IPS-20b (cell line): ENCODE data around the gene RAPGEF4.
A peak's percentile ranks its signal among the peaks of the same experiment; 100 is the strongest.
"Not testable (repeated sequence)": the region's sequence is repeated elsewhere in the genome, so short reads cannot be mapped to it uniquely, and the experiment has no call there.

ENCODE experiments used
- H3K27ac ChIP-seq: one replicate; pipeline ENCODE4 v1.5.1; 2013; ENCODE audit warnings: low read length
- H3K27me3 ChIP-seq: 2 replicates; pipeline ENCODE4 v1.6.1; 2013; ENCODE audit warnings: mild to moderate bottlenecking, low read length, inconsistent platforms; ENCODE audit not compliant: insufficient read depth
- H3K36me3 ChIP-seq: 2 replicates; pipeline ENCODE4 v1.6.1; 2013; ENCODE audit warnings: low read depth, mild to moderate bottlenecking, inconsistent platforms, low read length, moderate library complexity; ENCODE audit not compliant: insufficient read depth
- H3K4me1 ChIP-seq: 2 replicates; pipeline ENCODE4 v1.6.1; 2013; ENCODE audit warnings: mild to moderate bottlenecking, control low read depth, inconsistent platforms, low read length, moderate library complexity; ENCODE audit not compliant: insufficient read depth
- H3K4me3 ChIP-seq: 2 replicates; pipeline ENCODE4 v1.5.1; 2013; ENCODE audit warnings: mild to moderate bottlenecking, low read length, inconsistent platforms
- H3K9ac ChIP-seq: 2 replicates; pipeline ENCODE4 v1.6.1; 2013; ENCODE audit warnings: low read depth, mild to moderate bottlenecking, inconsistent platforms, low read length, moderate library complexity
- H3K9me3 ChIP-seq: 2 replicates; pipeline ENCODE4 v1.6.1; 2013; ENCODE audit warnings: mild to moderate bottlenecking, low read depth, low read length, inconsistent platforms; ENCODE audit not compliant: insufficient read depth

The RAPGEF4 gene

GRCh38 chr2:172734711-172735581 lies 699 bp upstream of the RAPGEF4 start:
- Histone ChIP-seq H3K4me3 (peak overlapping the region; percentile 60; the same call in 1 of the 2 replicates), H3K27ac (no peak overlapping the region), H3K9ac (no peak overlapping the region), H3K27me3 (peaks cover 47% of the 10 kb centered on the region), H3K4me1 (no peaks in the 10 kb centered on the region), H3K36me3 (no peaks in the 10 kb centered on the region), H3K9me3 (no peaks in the 10 kb centered on the region)

GRCh38 chr2:172736424-172737174 lies 954 bp downstream of the RAPGEF4 start:
- H3K9me3 ChIP-seq, result no peaks in the 10 kb centered on the region
- H3K27ac ChIP-seq, result no peak overlapping the region
- H3K4me3 ChIP-seq, result peak overlapping the region; percentile 81
- no peaks in the 10 kb centered on the region for H3K4me1 ChIP-seq
- peak overlapping the region; percentile 61; the same call in 1 of the 2 replicates for H3K9ac ChIP-seq
- peaks cover 47% of the 10 kb centered on the region for H3K27me3 ChIP-seq
- H3K36me3 ChIP-seq, result no peaks in the 10 kb centered on the region

- H3K4me1 ChIP-seq, result no peaks in the 10 kb centered on the region
- H3K4me3 ChIP-seq, result no peak overlapping the region
- H3K9ac ChIP-seq, result no peak overlapping the region
- no peaks in the 10 kb centered on the region; the same call in 1 of the 2 replicates for H3K9me3 ChIP-seq
- peaks cover 33% of the 10 kb centered on the region for H3K27me3 ChIP-seq
- no peak overlapping the region for H3K27ac ChIP-seq
- H3K36me3 ChIP-seq, result no peaks in the 10 kb centered on the region
Measured at GRCh38 chr2:172739661-172740266, 4.1 kb downstream of the RAPGEF4 start.

- Histone ChIP-seq H3K4me3 (no peak overlapping the region), H3K27me3 (peaks cover 25% of the 10 kb centered on the region), H3K9ac (no peak overlapping the region), H3K36me3 (no peaks in the 10 kb centered on the region), H3K27ac (no peak overlapping the region), H3K9me3 (no peaks in the 10 kb centered on the region; the same call in 1 of the 2 replicates), H3K4me1 (no peaks in the 10 kb centered on the region)
Measured at GRCh38 chr2:172740856-172741255, 5.2 kb downstream of the RAPGEF4 start.

GRCh38 chr2:172742931-172743540 lies 7.4 kb downstream of the RAPGEF4 start:
- no peaks in the 10 kb centered on the region for H3K36me3 ChIP-seq
- no peak overlapping the region for H3K4me3 ChIP-seq
- H3K9me3 ChIP-seq, result peaks cover under 1% of the 10 kb centered on the region
- H3K9ac ChIP-seq, result no peak overlapping the region
- no peak overlapping the region for H3K27ac ChIP-seq
- H3K4me1 ChIP-seq, result no peaks in the 10 kb centered on the region
- peaks cover 3% of the 10 kb centered on the region for H3K27me3 ChIP-seq

GRCh38 chr2:172743898-172744297 lies 8.3 kb downstream of the RAPGEF4 start:
- Histone ChIP-seq H3K4me3 (no peak overlapping the region), H3K4me1 (no peaks in the 10 kb centered on the region), H3K27ac (no peak overlapping the region), H3K36me3 (no peaks in the 10 kb centered on the region), H3K9me3 (peaks cover 8% of the 10 kb centered on the region), H3K9ac (no peak overlapping the region), H3K27me3 (no peaks in the 10 kb centered on the region)

GRCh38 chr2:172745636-172746035 lies 10.0 kb downstream of the RAPGEF4 start:
- no peak overlapping the region for H3K27ac ChIP-seq
- no peak overlapping the region for H3K4me3 ChIP-seq
- no peak overlapping the region for H3K9ac ChIP-seq
- peaks cover 17% of the 10 kb centered on the region for H3K9me3 ChIP-seq
- no peaks in the 10 kb centered on the region for H3K27me3 ChIP-seq
- no peaks in the 10 kb centered on the region for H3K4me1 ChIP-seq
- no peaks in the 10 kb centered on the region for H3K36me3 ChIP-seq

GRCh38 chr2:172748543-172748942 lies 12.9 kb downstream of the RAPGEF4 start:
- H3K9me3 ChIP-seq, result peaks cover 17% of the 10 kb centered on the region
- not testable (repeated sequence) for H3K4me1 ChIP-seq, H3K27ac ChIP-seq, H3K36me3 ChIP-seq, H3K4me3 ChIP-seq, H3K27me3 ChIP-seq, H3K9ac ChIP-seq

- no peaks in the 10 kb centered on the region for H3K27me3 ChIP-seq
Measured at GRCh38 chr2:172749388-172749787, 13.7 kb downstream of the RAPGEF4 start.

GRCh38 chr2:172751564-172751963 lies 15.9 kb downstream of the RAPGEF4 start:
- H3K9ac ChIP-seq, result no peak overlapping the region
- H3K27ac ChIP-seq, result no peak overlapping the region
- peaks cover 17% of the 10 kb centered on the region for H3K9me3 ChIP-seq
- no peaks in the 10 kb centered on the region for H3K4me1 ChIP-seq
- H3K36me3 ChIP-seq, result no peaks in the 10 kb centered on the region
- no peak overlapping the region for H3K4me3 ChIP-seq
- no peaks in the 10 kb centered on the region for H3K27me3 ChIP-seq

More at GRCh38 chr2:172749388-172749787, 13.7 kb downstream of the RAPGEF4 start:
- no peaks in the 10 kb centered on the region for H3K4me1 ChIP-seq
- no peak overlapping the region for H3K9ac ChIP-seq
- H3K4me3 ChIP-seq, result no peak overlapping the region
- peaks cover 17% of the 10 kb centered on the region for H3K9me3 ChIP-seq
- H3K36me3 ChIP-seq, result no peaks in the 10 kb centered on the region
- H3K27ac ChIP-seq, result no peak overlapping the region

GRCh38 chr2:172753610-172754009 lies 18.0 kb downstream of the RAPGEF4 start:
- no peak overlapping the region for H3K9ac ChIP-seq
- no peaks in the 10 kb centered on the region for H3K4me1 ChIP-seq
- no peak overlapping the region for H3K27ac ChIP-seq
- H3K36me3 ChIP-seq, result no peaks in the 10 kb centered on the region
- H3K27me3 ChIP-seq, result no peaks in the 10 kb centered on the region
- peaks cover 12% of the 10 kb centered on the region; the same call in 1 of the 2 replicates for H3K9me3 ChIP-seq
- no peak overlapping the region for H3K4me3 ChIP-seq
